Measurements from ENCODE around the gene KCNJ9. TPM values are rescaled to one million over a fixed set of nuclear protein-coding genes. Genes with fewer than 3 reads are reported as not detected.
A peak's percentile ranks its signal among the peaks of the same experiment; 100 is the strongest.

The KCNJ9 gene
- total RNA-seq, 1 experiment from 2014 or later = 0.09 TPM

DNA sequence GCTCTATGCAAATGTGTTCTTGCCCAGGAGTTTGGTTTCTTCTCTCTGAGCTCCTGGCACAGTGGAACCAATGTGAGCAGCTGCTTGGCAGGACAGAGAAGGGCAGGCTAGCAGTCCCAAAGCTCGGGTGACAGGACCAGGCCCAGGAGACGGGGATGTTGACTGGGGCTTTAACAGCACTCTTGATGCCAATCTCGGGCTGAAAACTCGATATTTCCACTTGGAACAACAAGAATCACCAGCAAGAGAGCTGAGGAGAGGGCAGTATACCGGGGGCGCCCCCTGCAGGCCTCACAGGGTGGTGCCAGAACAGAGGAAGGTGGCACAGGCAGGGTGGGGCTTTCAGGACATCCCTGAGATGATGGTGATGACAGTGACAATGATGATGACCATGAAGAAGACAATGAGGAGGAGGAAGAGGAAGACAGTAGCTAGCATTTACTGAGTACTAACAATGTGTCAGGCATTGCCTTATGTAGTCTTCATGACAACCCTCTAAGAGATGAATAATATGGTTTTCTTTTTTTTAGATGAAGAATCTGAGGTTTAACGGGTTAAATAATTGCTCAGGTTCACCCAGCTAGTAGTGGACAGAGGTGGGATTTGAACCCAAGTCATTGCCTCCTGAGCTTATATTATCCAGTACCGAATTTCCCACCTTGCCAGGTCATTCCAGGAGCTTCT, 2.7 kb upstream of the KCNJ9 start:
- TF ChIP-seq, protein P1, sequence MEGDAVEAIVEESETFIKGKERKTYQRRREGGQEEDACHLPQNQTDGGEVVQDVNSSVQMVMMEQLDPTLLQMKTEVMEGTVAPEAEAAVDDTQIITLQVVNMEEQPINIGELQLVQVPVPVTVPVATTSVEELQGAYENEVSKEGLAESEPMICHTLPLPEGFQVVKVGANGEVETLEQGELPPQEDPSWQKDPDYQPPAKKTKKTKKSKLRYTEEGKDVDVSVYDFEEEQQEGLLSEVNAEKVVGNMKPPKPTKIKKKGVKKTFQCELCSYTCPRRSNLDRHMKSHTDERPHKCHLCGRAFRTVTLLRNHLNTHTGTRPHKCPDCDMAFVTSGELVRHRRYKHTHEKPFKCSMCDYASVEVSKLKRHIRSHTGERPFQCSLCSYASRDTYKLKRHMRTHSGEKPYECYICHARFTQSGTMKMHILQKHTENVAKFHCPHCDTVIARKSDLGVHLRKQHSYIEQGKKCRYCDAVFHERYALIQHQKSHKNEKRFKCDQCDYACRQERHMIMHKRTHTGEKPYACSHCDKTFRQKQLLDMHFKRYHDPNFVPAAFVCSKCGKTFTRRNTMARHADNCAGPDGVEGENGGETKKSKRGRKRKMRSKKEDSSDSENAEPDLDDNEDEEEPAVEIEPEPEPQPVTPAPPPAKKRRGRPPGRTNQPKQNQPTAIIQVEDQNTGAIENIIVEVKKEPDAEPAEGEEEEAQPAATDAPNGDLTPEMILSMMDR (conservative IDR thresholded peaks at IDR 0.05) = peak; percentile 98
- H3K4me2 ChIP-seq (ENCODE audit: insufficient read depth, insufficient read length, low read length) = no peak overlapping the region
- H4K8ac ChIP-seq (replicated peaks; ENCODE audit: insufficient read length, low read depth, low read length) = no peak overlapping the region
- no peak overlapping the region for H3K9ac ChIP-seq (ENCODE audit: extremely low read depth, insufficient read length, low read length)
- peak overlapping the region; percentile 52 for H2AFZ ChIP-seq (ENCODE audit: low read length)
- Mint-ChIP-seq H3K27ac (no peak overlapping the region), H3K27me3 (ENCODE audit: low read depth) (peaks cover 85% of the 10 kb centered on the region), H3K4me3 (no peak overlapping the region), H3K36me3 (ENCODE audit: insufficient read depth in 1 of 3, low read depth in 3 of 3) (no peaks in the 10 kb centered on the region), H3K9me3 (no peaks in the 10 kb centered on the region; a peak in 1 of 5 replicates), H3K4me1 (peaks cover 2 to 6% of the 10 kb centered on the region in 2 experiments; a peak in 2 of 4 replicates)
- H2BK5ac ChIP-seq (ENCODE audit: insufficient read length, low read length) = no peak overlapping the region
- no peak overlapping the region for H3K18ac ChIP-seq (ENCODE audit: insufficient read length, low read depth, low read length)
- H3K4ac ChIP-seq (ENCODE audit: low read depth, low read length) = no peak overlapping the region
- H2BK15ac ChIP-seq (ENCODE audit: low read depth, low read length) = no peak overlapping the region
- no peak overlapping the region for H2BK120ac ChIP-seq (ENCODE audit: low read depth, low read length, poor library complexity, severe bottlenecking)
- H3K56ac ChIP-seq (ENCODE audit: insufficient read length, low read depth, low read length) = no peak overlapping the region
- no peak overlapping the region for H3K23ac ChIP-seq (ENCODE audit: insufficient read length, low read depth, low read length)
- no peak overlapping the region for H3K27ac ChIP-seq (ENCODE audit: insufficient read length, low read depth, low read length)
- no peaks in the 10 kb centered on the region for H3K79me1 ChIP-seq (ENCODE audit: insufficient read depth, low read depth, low read length, poor library complexity, severe bottlenecking)
- peak; percentile 75 for DNase-seq
- H3K9me3 ChIP-seq (ENCODE audit: control insufficient read depth, low read depth, low read length) = no peaks in the 10 kb centered on the region
- WGBS (ENCODE audit: extremely low coverage, insufficient read length, low lambda C conversion rate) = no CpG with 5 or more reads among the region's 8 CpGs
- H2BK20ac ChIP-seq (ENCODE audit: low read depth, low read length, poor library complexity, severe bottlenecking) = no peak overlapping the region
- no peak overlapping the region for H2AK5ac ChIP-seq (ENCODE audit: insufficient read length, low read length)
- H4K5ac ChIP-seq (ENCODE audit: insufficient read length, low read depth, low read length) = no peak overlapping the region
- H3T11ph ChIP-seq (ENCODE audit: low read length) = no peak overlapping the region
- no peaks in the 10 kb centered on the region for H4K20me1 ChIP-seq (ENCODE audit: control insufficient read depth, insufficient read depth, insufficient read length)
- H2BK12ac ChIP-seq (ENCODE audit: insufficient read length, low read depth, low read length) = no peak overlapping the region
- H3K4me1 ChIP-seq (ENCODE audit: insufficient read depth, low read length) = 0 out of 2 replicates have a peak, but pooled peaks cover 2% of the 10 kb centered on the region
- H3K14ac ChIP-seq (ENCODE audit: insufficient read depth, low read length) = peak overlapping the region; percentile 76; the same call in 1 of the 2 replicates
- peaks cover 7% of the 10 kb centered on the region; the same call in 1 of the 2 replicates for H3K27me3 ChIP-seq (ENCODE audit: insufficient read depth, low read length)
- no peak overlapping the region for H4K91ac ChIP-seq (ENCODE audit: insufficient read length, low read depth, low read length)
- H3K23me2 ChIP-seq (ENCODE audit: insufficient read length, low read depth, low read length, poor library complexity, severe bottlenecking) = no peaks in the 10 kb centered on the region
- H3K79me2 ChIP-seq (ENCODE audit: insufficient read depth, low read length) = no peaks in the 10 kb centered on the region
